BE2C (cell line): ENCODE data around the gene ABHD2.

Source experiments
- DNase-seq: peaks from one replicate; pipeline ENCODE4 v3.0.0-alpha.2; 2020
- H3K27me3 ChIP-seq: fragments of 250-450 bp; sonication (Bioruptor Pico); 2 replicates; pipeline ENCODE4 v1.5.1; 2020; ENCODE audit warnings: mild to moderate bottlenecking
- H3K36me3 ChIP-seq: fragments of 250-450 bp; sonication (Bioruptor Pico); 2 replicates; pipeline ENCODE4 v1.5.1; 2020; ENCODE audit warnings: mild to moderate bottlenecking
- H3K4me1 ChIP-seq: fragments of 250-450 bp; sonication (Bioruptor Pico); 2 replicates; pipeline ENCODE4 v1.5.1; 2020
- H3K4me3 ChIP-seq: 2 replicates; pipeline ENCODE4 v1.5.1; 2011; ENCODE audit warnings: low read depth, low read length
- H3K9me3 ChIP-seq: fragments of 250-450 bp; sonication (Bioruptor Pico); 2 replicates; pipeline ENCODE4 v1.5.1; 2020
- CTCF ChIP-seq: IDR thresholded peaks from 2 replicates; pipeline ENCODE4 v1.5.1; 2012; ENCODE audit warnings: mild to moderate bottlenecking, low read depth, low read length

ABHD2 gene

DNA sequence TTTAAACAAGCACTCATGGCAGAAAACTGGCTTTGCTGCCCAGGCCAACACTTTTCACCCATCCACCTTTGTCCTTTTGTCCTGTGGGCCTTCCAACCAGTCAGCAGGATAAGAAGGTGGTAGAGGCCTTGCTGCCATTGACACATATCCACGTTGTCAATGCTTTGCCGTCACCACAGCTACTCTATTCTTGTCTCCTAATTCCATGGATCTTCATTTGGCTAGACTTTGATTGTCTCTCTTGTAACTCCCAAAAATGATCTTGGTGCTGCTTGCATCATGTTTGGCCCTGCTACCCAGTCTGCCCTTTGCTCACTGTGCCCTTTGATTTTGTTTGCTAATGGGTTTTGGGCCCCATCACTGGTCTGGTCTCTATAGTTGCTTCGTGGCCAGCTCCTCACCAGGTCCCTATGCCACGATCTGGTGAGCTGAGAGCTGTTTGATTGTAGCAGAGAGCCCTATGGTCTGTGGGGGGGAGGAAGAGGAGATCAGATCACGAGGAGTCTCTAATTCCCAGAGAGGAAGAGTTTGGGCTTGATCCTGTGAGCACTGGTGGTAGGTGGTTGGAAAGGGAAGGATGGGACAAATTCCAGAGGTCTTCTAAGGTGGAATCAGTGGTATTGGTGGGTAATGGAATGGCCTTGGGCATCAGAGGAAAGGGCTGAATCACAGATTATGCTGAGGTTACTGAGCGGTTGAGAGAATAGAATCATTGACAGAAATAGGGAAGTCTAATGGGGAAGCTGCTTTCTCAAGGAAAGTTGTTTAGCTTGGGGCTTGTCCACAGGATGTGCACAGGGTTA is 40.3 kb downstream of the ABHD2 start:
- no peak for DNase-seq
- H3K36me3 ChIP-seq, result peaks cover 38% of the 10 kb centered on the region
- H3K4me3 ChIP-seq, result no peak overlapping the region
- peaks cover 8% of the 10 kb centered on the region; the same call in 1 of the 2 replicates for H3K4me1 ChIP-seq
- no peaks in the 10 kb centered on the region for H3K27me3 ChIP-seq
- no peaks in the 10 kb centered on the region for H3K9me3 ChIP-seq
- no peak for TF ChIP-seq CTCF

GRCh38 chr15:89129123-89129815 is 41.0 kb downstream of the ABHD2 start:
- Histone ChIP-seq H3K27me3 (no peaks in the 10 kb centered on the region), H3K4me1 (peaks cover 8% of the 10 kb centered on the region; the same call in 1 of the 2 replicates)
- peak; percentile 73 for DNase-seq

GRCh38 chr15:89129816-89130134 is 41.5 kb downstream of the ABHD2 start:
- no peak for TF ChIP-seq CTCF
- Histone ChIP-seq H3K36me3 (peaks cover 36% of the 10 kb centered on the region), H3K9me3 (no peaks in the 10 kb centered on the region), H3K4me1 (peaks cover 8% of the 10 kb centered on the region; the same call in 1 of the 2 replicates), H3K27me3 (no peaks in the 10 kb centered on the region), H3K4me3 (no peak overlapping the region)
- no peak for DNase-seq

More at GRCh38 chr15:89129123-89129815, 41.0 kb downstream of the ABHD2 start:
- H3K36me3 ChIP-seq, result peaks cover 38% of the 10 kb centered on the region
- H3K4me3 ChIP-seq, result no peak overlapping the region
- TF ChIP-seq CTCF, result peak; percentile 91
- no peaks in the 10 kb centered on the region for H3K9me3 ChIP-seq

GRCh38 chr15:89130201-89130600 is 41.9 kb downstream of the ABHD2 start:
- Histone ChIP-seq H3K4me3 (no peak overlapping the region), H3K27me3 (no peaks in the 10 kb centered on the region), H3K9me3 (no peaks in the 10 kb centered on the region), H3K36me3 (peaks cover 33% of the 10 kb centered on the region), H3K4me1 (peaks cover 8% of the 10 kb centered on the region; the same call in 1 of the 2 replicates)
- DNase-seq, result no peak
- no peak for TF ChIP-seq CTCF

- Histone ChIP-seq H3K4me3 (no peak overlapping the region), H3K9me3 (no peaks in the 10 kb centered on the region), H3K36me3 (peaks cover 20% of the 10 kb centered on the region), H3K27me3 (no peaks in the 10 kb centered on the region), H3K4me1 (peaks cover 8% of the 10 kb centered on the region; the same call in 1 of the 2 replicates)
- TF ChIP-seq CTCF, result no peak
- DNase-seq, result no peak
Observed at GRCh38 chr15:89131731-89132130, 43.5 kb downstream of the ABHD2 start.
